ENCODE measurements around the gene MRTFB.
"Not testable (repeated sequence)": the region's sequence is repeated elsewhere in the genome, so short reads cannot be mapped to it uniquely, and the experiment has no call there.

MRTFB gene

GRCh38 chr16:14070877-14071575, at the start of gene MRTFB:
Gene MRTFB (plus strand): TSS chr16:14071319. CDS start chr16:14140607, 69,288 bp downstream.
- TF ChIP-seq CTCF (IDR thresholded peaks at IDR 0.05; ENCODE audit: low read length, missing control alignments): no peak
- DNase-seq (ENCODE audit: low read depth): peak; percentile 56
- H3K4me3 ChIP-seq (replicated peaks; ENCODE audit: low read depth, low read length): peak within 1 kb of the TSS; percentile 82

- not testable (repeated sequence) for DNase-seq (ENCODE audit: low read depth); H3K4me3 ChIP-seq (replicated peaks; ENCODE audit: low read depth, low read length)
Measured at GRCh38 chr16:14023526-14023925, 47.6 kb upstream of the MRTFB start.

GRCh38 chr16:14024283-14024682, 46.8 kb upstream of the MRTFB start:
- DNase-seq (ENCODE audit: low read depth): peak; percentile 41
- no peak for TF ChIP-seq CTCF (IDR thresholded peaks at IDR 0.05; ENCODE audit: low read length, missing control alignments)
- H3K4me3 ChIP-seq (replicated peaks; ENCODE audit: low read depth, low read length): no peak overlapping the region

- no peak for TF ChIP-seq CTCF (IDR thresholded peaks at IDR 0.05; ENCODE audit: low read length, missing control alignments)
- H3K4me3 ChIP-seq (replicated peaks; ENCODE audit: low read depth, low read length): no peak overlapping the region
- DNase-seq (ENCODE audit: low read depth): no peak
Measured at GRCh38 chr16:14026572-14027285, 44.4 kb upstream of the MRTFB start.

- no peak for DNase-seq (ENCODE audit: low read depth)
- no peak for TF ChIP-seq CTCF (IDR thresholded peaks at IDR 0.05; ENCODE audit: low read length, missing control alignments)
- H3K4me3 ChIP-seq (replicated peaks; ENCODE audit: low read depth, low read length): no peak overlapping the region
Measured at GRCh38 chr16:14028202-14028601, 42.9 kb upstream of the MRTFB start.

GRCh38 chr16:14029658-14030057, 41.5 kb upstream of the MRTFB start:
- TF ChIP-seq CTCF (IDR thresholded peaks at IDR 0.05; ENCODE audit: low read length, missing control alignments): no peak
- H3K4me3 ChIP-seq (replicated peaks; ENCODE audit: low read depth, low read length): no peak overlapping the region
- no peak for DNase-seq (ENCODE audit: low read depth)

GRCh38 chr16:14035092-14035491, 36.0 kb upstream of the MRTFB start:
- DNase-seq (ENCODE audit: low read depth): no peak
- no peak overlapping the region for H3K4me3 ChIP-seq (replicated peaks; ENCODE audit: low read depth, low read length)
- TF ChIP-seq CTCF (IDR thresholded peaks at IDR 0.05; ENCODE audit: low read length, missing control alignments): no peak
